HT-29 (cell line): ENCODE results near the gene IFT57. TPM values are rescaled to one million over a fixed set of nuclear protein-coding genes. Genes with fewer than 3 reads are reported as not detected.

Experiments used
- DNase-seq: peaks from one replicate; pipeline ENCODE4 v3.0.0-alpha.2; 2015; ENCODE audit warnings: low spot score
- total RNA-seq: library from RNA; depleted of rRNA; stranded (reverse); fragments of >200 nt; shearing (Covaris generic); gene quantifications from 2 replicates; pipeline ENCODE4 v1.2.3, GENCODE V29; 2014; rRNA removed

IFT57 gene
- total RNA-seq, 1 experiment from 2014 or later = 36.6 TPM

DNA sequence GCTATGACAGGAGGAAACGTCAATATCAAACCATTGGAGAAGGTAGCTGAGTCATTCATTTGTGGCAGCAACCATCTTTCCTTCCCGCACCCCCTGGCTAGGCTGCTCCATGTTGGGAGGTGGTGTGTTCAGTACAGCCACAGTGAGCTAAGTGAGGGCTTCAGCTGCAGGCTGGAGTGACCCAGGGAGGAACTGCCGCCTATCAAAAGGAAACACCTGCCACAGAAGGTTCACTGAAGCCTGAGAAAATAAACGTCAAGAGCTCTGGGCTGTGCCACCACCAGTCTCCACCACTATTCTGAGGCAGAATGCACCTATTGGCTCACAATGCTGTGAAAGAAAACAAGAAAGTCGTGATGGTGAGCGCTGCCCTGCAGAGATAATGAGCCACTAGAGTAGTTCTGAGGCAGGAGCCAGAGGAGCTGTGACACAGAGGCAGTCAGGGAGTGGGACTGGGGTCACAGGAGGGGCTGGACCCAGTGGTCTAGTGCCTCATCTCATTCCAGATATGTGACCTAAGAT lies 96.6 kb downstream of the IFT57 start:
- no peak for DNase-seq

GRCh38 chr3:108125153-108125543 lies 97.1 kb downstream of the IFT57 start:
- DNase-seq = no peak

DNA sequence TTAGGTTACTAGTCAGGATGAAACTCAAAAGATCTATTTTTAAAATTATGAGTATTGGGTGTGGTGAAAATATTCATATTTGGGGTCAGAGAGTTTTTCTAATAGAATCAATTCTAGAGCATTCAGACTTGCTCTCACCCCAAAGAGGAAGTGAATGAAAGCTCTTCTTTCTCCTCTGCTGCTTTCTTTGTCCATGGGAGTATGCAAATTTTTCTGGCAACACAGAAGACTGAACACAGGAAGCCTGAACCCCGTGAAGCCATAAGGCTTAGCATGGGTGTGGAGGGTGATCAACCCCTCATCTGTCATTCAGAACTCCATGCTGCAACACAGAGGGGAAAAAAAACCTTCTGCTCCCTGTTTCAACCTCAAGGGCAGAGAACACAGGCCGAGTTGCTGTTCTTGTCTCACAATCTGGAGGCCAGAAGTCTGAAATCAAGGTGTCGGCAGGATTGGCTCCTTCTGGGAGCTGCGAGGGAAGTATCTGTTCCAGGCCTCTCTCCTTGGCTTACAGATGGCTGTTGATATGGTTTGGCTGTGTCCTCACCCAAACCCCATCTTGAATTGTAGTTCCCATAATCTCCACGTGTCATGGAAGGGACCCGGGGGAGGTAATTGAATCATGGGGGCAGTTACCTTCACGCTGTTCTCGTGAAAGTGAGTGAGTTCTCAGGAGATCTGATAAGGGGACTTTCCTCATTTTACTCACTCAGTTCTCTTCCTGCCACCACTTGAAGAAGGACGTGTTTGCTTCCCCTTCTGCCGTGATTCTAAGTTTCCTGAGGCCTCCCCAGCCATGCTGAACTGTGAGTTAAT lies 97.7 kb downstream of the IFT57 start:
- no peak for DNase-seq

DNA sequence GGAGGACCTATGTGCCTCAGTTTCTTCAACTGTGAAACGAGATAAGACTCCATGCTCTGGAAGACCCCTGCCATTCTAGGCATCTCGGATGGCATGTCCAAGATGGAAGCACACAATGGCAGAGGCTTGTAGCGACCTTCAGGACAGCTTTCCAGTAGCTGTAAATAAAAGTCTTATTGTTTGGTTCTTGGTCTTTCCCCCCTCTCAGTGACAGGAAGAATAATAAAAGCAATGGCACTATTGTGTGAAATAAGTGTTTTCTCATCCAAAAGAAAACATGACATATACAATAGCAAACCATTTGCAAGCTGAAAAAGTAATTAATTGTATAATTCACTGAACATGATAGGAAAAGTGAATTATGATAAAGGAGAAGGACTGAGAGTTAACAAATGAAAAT lies 98.9 kb downstream of the IFT57 start:
- no peak for DNase-seq

- DNase-seq = no peak
Observed at GRCh38 chr3:108122276-108122675, 99.9 kb downstream of the IFT57 start.

DNA sequence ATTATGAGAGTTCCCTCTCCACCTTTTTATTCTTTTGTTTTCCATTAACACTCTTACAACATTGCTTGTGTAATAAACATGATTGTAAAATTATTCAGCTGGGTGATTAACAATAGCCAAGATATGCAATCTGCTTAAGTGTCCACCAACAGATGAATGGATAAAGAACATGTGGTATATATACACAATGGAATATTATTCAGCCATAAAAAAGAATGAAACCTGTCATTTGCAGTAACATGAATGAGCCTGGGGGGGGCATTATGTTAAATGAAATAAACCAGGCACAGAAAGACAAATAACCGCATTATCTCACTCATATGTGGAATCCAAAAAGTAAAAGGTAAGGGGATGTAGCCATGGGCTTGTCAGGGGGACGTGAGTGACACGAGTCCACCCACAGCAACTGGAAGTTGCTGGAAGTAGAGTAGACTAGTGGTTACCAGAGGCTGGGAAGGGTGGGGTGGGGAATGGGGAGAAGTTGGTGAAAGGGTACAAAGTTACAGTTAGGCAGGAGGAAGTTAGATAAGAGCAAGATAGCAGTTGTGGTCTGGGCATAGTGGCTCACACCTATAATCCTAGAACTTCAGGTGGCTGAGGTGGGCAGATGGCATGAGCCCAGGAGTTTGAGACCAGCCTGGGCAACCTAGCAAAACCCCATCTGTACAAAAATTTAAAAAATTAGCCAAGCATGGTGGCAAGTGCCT lies 102.7 kb downstream of the IFT57 start:
- DNase-seq = no peak

DNA sequence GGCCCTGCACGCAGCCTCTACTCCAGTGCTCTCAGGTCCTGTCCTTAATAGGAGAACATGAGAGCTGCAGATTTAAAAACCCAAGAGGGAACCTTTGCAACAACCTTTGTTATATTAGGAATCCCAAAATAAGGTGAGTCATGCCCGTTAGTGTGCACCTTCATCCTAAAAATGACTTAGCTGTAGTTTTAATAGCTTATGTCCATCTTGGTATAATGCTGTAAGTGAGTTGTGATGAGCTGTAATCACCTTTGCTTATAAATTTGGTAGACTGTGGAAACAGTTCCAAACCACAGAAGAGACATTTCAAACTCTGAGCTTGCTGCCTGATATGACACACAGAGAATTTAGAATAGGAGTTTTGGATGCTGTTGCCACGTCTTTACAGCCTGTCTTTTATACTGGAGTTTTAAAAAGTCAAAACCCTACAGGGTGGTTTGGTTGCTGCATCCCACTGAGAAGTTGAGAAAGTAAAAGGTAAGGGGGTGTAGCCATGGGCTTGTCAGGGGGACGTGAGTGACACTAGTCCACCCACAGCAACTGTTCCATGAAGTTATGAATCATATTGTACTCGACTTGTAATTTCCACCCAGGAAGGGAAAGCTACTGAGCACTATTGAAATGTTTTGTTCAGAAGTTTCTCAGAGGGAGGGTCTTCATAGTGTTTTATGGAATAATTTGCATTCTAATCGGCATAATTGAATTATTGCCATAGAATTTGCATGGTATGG lies 104.0 kb downstream of the IFT57 start:
- DNase-seq = no peak

DNA sequence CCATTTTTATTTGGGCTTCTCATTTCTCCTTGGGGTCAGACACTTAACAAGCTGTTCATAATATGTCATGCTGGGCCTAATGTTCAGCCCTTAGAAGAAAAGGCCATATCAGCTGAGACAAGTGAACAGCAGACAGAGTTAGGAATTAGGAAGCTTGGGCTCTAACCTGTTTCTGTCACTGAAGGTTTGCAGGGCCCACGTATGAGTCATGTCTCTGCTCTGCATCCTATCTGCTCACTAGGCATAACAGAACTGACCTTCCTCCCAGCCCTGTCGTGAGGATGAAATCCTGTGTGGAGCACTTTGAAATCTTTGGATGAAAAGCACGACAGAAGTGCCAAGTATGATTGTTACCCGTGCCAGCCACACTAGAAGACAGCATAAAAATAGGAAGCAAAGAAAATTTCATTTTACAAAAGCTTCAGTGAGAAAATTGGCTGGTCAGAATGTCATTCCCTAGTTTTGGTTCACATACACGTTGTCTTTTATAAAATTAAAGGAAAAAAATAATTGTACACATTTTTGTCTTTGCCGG lies 104.9 kb downstream of the IFT57 start:
- no peak for DNase-seq

DNA sequence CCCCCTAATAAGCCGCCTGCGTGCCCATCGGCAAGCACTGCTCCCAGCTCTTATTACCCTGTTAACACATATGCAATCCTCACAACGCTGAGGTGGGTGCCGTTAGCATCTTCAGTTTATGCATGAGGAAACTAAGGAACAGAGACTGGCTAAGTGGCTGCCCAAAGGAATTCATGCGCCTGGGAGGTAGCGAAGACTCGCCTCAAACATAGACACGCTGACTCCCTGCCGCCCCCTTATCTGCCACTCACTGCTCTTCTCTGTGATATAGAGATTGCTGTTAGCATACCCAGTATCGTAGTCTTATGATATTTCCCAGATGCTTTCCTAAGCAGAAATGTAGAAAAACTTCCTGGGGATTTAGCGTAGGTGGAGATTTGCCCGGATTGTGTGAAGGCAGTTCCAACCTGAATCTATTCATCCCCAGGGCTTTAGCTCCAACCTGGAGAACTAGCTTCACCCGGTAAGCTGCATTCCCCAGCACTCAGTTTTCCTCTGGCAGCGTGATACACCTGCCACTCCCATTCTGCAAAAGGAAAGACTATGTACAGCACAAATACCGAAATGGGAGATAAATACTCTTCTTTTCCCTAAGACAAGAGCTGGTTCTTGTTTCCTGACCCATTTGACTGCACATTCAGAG lies 107.7 kb downstream of the IFT57 start:
- no peak for DNase-seq

DNA sequence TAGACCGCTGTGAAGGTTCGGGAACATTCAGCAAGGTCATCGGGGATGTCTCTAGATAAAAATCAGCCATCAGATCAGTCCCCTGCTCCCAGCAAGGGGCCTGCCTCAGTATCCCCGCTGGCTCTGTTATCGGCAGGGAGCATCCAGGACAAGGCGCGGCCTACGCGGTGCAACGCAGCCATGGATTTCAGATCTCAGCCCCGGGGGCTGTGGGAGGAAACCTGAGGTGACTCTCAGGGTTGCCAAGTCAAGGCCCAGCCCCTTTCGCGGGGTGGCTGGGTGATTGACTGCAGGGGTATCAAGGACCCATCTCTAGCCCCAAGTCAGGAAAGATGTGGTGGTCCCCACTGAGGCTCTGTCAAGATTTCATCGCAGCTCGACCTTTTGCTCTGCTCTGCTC lies 108.2 kb downstream of the IFT57 start:
- DNase-seq = no peak

GRCh38 chr3:108110934-108111333 lies 111.3 kb downstream of the IFT57 start:
- no peak for DNase-seq

Other genes starting within 250 kb of the IFT57 start
- 39.0 and 44.1 TPM in 2 replicates for gene CD47, start 131.4 kb downstream of the IFT57 start, total RNA-seq
- 2.2 and 4.2 TPM in 2 replicates for gene HHLA2, start 74.1 kb upstream of the IFT57 start, total RNA-seq